NCI-H2196 (cell line): ENCODE data around the gene NOTCH3.
A peak's percentile ranks its signal among the peaks of the same experiment; 100 is the strongest.

Experiments
- DNase-seq: peaks from one replicate; lab custom pipeline; 2025; ENCODE audit not compliant: unreplicated experiment; lab: John Stamatoyannopoulos, UW

NOTCH3 gene

GRCh38 chr19:15196360-15197005, 4.3 kb downstream of the NOTCH3 start:
- DNase-seq: no peak

- peak; percentile 81 for DNase-seq
Measured at GRCh38 chr19:15195371-15196334, 5.1 kb downstream of the NOTCH3 start.

GRCh38 chr19:15194938-15195337, 5.9 kb downstream of the NOTCH3 start:
- no peak for DNase-seq

DNA sequence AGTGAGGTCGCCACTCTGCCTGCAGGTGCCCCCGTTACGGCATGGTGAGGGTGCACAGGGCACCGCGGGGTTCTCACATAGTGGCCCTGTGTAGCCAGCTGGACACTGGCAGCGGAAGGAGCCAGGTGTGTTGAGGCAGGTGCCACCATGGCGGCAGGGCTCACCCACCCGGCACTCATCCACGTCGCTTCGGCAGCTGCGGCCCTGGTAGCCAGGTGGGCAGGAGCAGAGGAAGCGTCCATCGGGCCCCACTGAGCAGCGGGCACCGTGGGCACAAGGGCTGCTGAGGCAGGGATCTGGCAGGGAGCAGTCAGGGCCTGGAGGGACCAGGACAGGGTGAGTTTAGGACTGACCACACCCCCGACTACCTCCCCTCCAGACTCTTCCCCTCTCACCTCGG, 8.8 kb downstream of the NOTCH3 start:
- DNase-seq: no peak

- no peak for DNase-seq
Measured at GRCh38 chr19:15191514-15191913, 9.3 kb downstream of the NOTCH3 start.

DNA sequence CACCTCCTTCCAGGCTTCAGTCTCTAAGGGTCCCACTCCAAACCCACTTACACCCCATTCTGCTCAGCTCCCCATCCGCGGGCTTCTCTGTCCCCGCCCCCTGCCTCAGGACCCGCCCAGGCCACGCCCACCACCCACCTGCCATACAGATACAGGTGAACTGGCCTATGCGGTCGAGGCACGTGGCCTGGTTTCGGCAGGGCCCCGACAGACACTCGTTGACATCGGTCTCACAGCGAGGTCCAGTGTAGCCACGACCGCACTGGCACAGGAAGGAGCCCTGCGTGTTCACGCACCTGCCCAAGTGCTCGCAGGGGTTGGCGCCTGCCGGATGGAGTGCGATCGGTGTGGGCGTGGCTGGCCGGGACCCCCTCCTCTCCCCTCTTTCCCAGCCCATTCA, 11.9 kb downstream of the NOTCH3 start:
- DNase-seq: no peak

DNA sequence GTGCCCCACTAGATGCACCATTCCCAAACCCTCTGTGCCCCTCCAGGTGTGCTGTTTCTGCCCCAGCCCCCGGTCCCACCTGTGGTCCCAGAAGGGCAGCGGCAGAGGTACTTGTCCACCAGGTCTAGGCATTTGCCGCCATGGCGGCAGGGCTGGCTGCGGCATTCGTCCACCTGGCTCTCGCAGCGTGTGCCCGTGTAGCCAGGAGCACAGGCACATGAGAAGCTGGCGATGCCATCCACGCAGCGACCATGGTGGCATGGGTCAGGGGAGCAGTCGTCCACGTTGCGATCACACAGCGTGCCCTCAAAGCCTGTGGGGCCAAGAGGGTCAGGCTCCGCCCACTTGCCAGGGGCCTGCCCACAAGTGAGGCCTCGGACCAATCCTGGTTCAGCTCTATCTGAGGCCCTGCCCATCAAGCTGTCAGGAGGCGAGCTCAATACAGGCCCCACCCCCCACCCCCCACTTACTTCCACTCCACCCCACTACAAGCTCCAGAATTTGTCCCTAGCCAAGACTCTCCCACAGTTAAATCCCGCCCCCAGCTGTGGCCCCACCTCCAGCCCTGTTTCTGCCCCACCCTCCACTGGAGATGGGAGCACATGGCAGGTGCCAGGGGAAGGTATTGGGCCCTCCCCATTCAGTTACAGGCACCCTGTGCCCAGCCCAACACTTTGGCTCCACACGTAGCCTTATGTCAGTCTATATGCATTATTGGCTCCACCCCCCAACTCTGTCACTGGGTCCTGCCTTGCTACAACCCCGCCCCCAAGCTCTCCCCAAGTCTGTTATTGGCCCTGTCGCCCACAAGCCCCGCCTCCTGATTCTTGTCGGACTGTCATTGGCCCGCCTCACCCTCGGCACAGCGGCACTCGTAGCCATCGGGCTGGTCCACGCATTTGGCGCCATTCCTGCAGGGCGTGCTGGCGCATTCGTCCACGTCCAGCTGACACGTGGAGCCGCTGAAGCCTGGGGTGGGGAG, 13.5 kb downstream of the NOTCH3 start:
- DNase-seq: no peak

DNA sequence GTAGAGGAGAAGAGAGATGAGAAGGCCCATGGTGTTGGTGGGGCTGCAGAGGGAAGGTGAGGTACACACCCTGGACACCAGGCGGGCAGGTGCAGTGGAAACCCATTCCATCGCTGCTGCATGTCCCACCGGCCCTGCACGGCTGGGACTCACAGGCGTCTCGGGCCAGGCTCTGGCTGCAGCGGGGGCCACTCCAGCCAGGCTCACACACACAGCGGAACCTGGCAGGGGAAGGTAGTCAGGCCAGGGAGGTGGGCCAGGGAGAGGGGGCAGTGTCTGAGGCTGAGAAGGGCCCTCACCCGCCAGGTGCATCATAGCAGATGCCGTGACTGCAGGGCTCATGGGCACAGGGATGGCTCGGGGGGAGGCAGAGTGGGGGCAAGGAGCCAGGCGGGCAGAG, 15.6 kb downstream of the NOTCH3 start:
- no peak for DNase-seq

- DNase-seq: no peak
Measured at GRCh38 chr19:15184776-15185175, 16.0 kb downstream of the NOTCH3 start.

- peak; percentile 66 for DNase-seq
Measured at GRCh38 chr19:15181394-15181793, 19.4 kb downstream of the NOTCH3 start.

GRCh38 chr19:15180451-15181390, 20.1 kb downstream of the NOTCH3 start:
- DNase-seq: peak; percentile 84

DNA sequence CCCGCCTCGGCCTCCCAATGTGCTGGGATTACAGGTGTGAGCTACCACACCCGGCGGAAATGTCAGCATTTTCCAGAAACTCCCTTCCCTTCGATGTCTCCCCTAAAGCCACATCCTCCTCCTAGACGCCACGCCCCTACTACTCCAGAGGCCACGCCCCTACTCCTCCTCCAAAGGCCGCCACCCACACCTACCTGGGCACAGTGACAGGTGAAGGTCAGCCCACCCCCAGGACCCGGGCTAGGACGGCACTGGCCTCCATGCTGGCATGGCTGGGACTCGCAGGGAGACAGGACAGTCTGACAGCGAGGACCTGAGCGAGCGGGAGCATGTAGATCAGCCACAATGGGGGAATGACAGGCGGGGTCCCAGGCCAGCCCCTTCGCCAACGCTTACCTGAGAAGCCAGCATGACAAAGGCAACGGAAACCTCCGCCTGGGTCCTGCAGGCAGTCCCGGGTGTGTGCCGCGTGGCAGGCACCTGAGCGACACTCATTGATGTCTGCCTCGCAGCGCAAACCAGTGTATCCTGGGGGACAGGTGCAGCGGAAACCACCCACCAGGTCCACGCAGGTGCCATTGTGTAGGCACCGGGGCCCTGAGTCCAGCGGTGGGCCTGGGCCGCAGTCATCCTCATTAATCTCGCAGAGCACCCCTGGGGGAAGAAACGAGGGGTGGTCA, 22.0 kb downstream of the NOTCH3 start:
- DNase-seq: no peak

- peak; percentile 86 for DNase-seq
Measured at GRCh38 chr19:15177269-15178116, 23.3 kb downstream of the NOTCH3 start.

- DNase-seq: no peak
Measured at GRCh38 chr19:15175609-15176008, 25.2 kb downstream of the NOTCH3 start.

DNA sequence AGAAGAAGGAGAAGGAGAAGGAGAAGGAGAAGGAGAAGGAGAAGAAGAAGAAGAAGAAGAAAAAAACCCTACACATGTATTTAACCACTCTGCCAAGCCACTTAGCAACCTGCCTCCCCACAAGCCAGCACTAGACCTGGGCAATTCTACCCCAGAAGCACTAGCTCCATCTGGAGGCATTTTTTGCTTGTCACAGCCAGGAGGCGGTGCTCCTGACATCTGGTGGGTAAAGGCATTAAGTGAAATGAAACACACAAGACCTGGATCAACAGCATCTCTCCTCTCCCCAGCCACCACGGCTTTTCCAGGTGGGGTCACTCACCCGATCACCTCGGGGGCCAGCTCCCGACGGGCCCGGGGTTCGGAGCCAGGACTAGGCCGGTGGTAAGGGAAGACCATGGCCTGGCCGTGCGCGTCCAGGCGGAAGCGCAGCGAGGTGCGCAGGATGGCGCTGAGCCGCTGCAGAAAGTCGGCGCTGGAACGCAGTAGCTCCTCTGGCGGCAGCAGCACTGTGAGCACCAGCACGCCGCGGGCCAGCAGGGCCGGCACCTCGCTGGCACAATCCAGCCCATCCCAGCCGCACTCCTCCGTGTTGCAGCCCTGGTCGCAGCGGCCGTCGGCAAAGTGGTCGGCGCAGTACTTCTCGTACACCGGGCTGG, 26.9 kb downstream of the NOTCH3 start:
- DNase-seq: no peak

- DNase-seq: no peak
Measured at GRCh38 chr19:15170345-15170744, 30.4 kb downstream of the NOTCH3 start.

DNA sequence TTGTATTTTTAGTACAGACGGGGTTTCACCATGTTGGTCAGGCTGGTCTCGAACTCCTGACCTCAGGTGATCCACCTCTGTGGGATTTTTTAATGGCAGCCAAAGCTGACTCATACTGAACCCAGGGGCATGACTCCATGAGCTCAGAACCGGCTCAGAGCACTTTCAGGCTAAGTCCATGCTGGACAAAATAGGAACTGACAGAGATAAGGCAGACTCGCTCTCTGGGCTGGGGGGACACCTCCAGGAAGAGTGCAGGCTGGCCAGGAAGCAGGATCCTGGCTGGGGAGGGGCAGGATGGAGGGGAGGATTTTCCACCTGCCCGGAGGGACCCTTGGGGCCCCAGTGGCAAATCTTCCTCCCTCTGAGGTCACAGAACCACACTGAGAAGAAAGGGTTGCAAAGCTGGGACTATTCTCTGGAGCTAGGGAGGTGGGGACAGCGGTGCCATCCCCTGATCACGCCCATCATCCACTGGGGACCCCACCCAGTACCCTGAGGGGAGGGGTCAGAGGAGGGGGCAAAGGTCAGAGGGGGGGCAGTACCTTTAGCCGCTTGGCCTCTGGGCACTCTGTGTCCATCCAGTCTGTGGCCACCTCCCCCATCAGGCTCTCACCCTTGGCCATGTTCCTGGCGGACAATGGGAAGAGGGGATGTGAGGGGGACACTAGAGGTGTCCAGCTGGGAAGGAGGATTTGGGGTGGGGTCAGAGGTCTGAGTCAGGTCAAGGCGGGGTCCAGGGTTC, 31.1 kb downstream of the NOTCH3 start:
- DNase-seq: no peak
